Measurements from ENCODE around the gene CAMSAP1.

DNA sequence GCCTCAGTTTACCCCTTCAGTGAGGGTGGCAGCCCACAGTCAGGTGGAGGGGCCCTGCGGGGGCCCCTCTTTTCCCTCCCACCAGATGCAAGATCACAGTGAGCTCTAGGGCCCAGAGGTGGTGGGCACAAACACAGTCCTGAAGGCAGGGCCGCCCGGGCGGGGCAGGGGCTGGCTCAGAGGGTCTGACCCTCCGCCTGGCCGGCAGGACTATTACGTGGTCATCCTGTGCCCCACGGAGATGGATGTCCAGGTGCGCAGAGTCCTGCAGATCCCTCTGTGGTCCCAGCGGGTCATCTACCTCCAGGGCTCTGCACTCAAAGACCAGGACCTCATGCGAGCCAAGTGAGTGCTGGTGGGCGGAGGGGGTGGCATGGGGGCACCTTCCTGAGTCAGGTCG is 141.9 kb downstream of the CAMSAP1 start:
- TF ChIP-seq FEZF1 (tag by site-specific recombination; IDR thresholded peaks at IDR 0.05) (no peak), TCF7L2 (IDR thresholded peaks at IDR 0.05; ENCODE audit: borderline replicate concordance, low read depth, low read length) (no peak), ZBTB1 (tag by site-specific recombination; IDR thresholded peaks at IDR 0.05) (no peak), YY1 (tag by site-specific recombination; IDR thresholded peaks at IDR 0.05) (no peak), ZNF626 (tag by site-specific recombination; IDR thresholded peaks at IDR 0.05) (no peak), ZNF121 (tag by site-specific recombination; IDR thresholded peaks at IDR 0.05) (no peak)
- TF ChIP-seq, protein P1, sequence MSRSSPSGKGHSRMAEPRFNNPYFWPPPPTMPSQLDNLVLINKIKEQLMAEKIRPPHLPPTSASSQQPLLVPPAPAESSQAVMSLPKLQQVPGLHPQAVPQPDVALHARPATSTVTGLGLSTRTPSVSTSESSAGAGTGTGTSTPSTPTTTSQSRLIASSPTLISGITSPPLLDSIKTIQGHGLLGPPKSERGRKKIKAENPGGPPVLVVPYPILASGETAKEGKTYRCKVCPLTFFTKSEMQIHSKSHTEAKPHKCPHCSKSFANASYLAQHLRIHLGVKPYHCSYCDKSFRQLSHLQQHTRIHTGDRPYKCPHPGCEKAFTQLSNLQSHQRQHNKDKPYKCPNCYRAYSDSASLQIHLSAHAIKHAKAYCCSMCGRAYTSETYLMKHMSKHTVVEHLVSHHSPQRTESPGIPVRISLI (tag by site-specific recombination; IDR thresholded peaks at IDR 0.05), result no peak
- TF ChIP-seq, protein P2, sequence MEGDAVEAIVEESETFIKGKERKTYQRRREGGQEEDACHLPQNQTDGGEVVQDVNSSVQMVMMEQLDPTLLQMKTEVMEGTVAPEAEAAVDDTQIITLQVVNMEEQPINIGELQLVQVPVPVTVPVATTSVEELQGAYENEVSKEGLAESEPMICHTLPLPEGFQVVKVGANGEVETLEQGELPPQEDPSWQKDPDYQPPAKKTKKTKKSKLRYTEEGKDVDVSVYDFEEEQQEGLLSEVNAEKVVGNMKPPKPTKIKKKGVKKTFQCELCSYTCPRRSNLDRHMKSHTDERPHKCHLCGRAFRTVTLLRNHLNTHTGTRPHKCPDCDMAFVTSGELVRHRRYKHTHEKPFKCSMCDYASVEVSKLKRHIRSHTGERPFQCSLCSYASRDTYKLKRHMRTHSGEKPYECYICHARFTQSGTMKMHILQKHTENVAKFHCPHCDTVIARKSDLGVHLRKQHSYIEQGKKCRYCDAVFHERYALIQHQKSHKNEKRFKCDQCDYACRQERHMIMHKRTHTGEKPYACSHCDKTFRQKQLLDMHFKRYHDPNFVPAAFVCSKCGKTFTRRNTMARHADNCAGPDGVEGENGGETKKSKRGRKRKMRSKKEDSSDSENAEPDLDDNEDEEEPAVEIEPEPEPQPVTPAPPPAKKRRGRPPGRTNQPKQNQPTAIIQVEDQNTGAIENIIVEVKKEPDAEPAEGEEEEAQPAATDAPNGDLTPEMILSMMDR (tag by site-specific recombination; IDR thresholded peaks at IDR 0.05), result no peak
